Measurements from ENCODE around the gene GJC1.
A peak's percentile ranks its signal among the peaks of the same experiment; 100 is the strongest.

GJC1 gene

GRCh38 chr17:44829523-44830358, at the start of gene GJC1:
TSS of gene GJC1 (minus strand) at chr17:44830287. CDS start at chr17:44805817, 24,470 bp downstream.
- no peak for DNase-seq

GRCh38 chr17:44879376-44879775, 49.3 kb upstream of the GJC1 start:
- DNase-seq = no peak

- peak; percentile 39 for DNase-seq
Measured at GRCh38 chr17:44878627-44879221, 48.6 kb upstream of the GJC1 start.

- no peak for DNase-seq
Measured at GRCh38 chr17:44877121-44877520, 47.0 kb upstream of the GJC1 start.

GRCh38 chr17:44875761-44876160, 45.7 kb upstream of the GJC1 start:
- DNase-seq = no peak

GRCh38 chr17:44872131-44872768, 42.2 kb upstream of the GJC1 start:
- peak; percentile 81 for DNase-seq

GRCh38 chr17:44871556-44871955, 41.5 kb upstream of the GJC1 start:
- no peak for DNase-seq

GRCh38 chr17:44867841-44868240, 37.8 kb upstream of the GJC1 start:
- no peak for DNase-seq

GRCh38 chr17:44865931-44866330, 35.8 kb upstream of the GJC1 start:
- DNase-seq = no peak

- peak; percentile 68 for DNase-seq
Measured at GRCh38 chr17:44865231-44865660, 35.2 kb upstream of the GJC1 start.

GRCh38 chr17:44864831-44865230, 34.7 kb upstream of the GJC1 start:
- DNase-seq = no peak

- DNase-seq = no peak
Measured at GRCh38 chr17:44863061-44863918, 33.2 kb upstream of the GJC1 start.

- DNase-seq = no peak
Measured at GRCh38 chr17:44862278-44862914, 32.3 kb upstream of the GJC1 start.

GRCh38 chr17:44859701-44860100, 29.6 kb upstream of the GJC1 start:
- no peak for DNase-seq

- no peak for DNase-seq
Measured at GRCh38 chr17:44854192-44854591, 24.1 kb upstream of the GJC1 start.

- no peak for DNase-seq
Measured at GRCh38 chr17:44850612-44851011, 20.5 kb upstream of the GJC1 start.

- DNase-seq = no peak
Measured at GRCh38 chr17:44850025-44850424, 19.9 kb upstream of the GJC1 start.

- no peak for DNase-seq
Measured at GRCh38 chr17:44848961-44849489, 18.9 kb upstream of the GJC1 start.

- no peak for DNase-seq
Measured at GRCh38 chr17:44848257-44848795, 18.2 kb upstream of the GJC1 start.

GRCh38 chr17:44847586-44847985, 17.5 kb upstream of the GJC1 start, which contains the start of gene HIGD1B:
TSS of gene HIGD1B (plus strand) at chr17:44847883. CDS start at chr17:44848153, 270 bp downstream.
- DNase-seq = no peak

- DNase-seq = no peak
Measured at GRCh38 chr17:44846206-44846605, 16.1 kb upstream of the GJC1 start.

GRCh38 chr17:44844390-44844830, 14.3 kb upstream of the GJC1 start:
- DNase-seq = no peak

Data from DMS79 treated with DMSO at 0.1 percent for 48 hours (cell line).